HepG2 (cell line): ENCODE measurements around the gene NDE1. TPM values are rescaled to one million over a fixed set of nuclear protein-coding genes. Genes with fewer than 3 reads are reported as not detected.

Experiments used
- ATF5 ChIP-seq: sonication (generic); formaldehyde crosslinking; IDR thresholded peaks from 2 replicates; pipeline ENCODE4 v1.4.0; 2020; ENCODE audit warnings: mild to moderate bottlenecking, low read depth, missing genetic modification reagents
- ELK4 ChIP-seq: sonication (generic); formaldehyde crosslinking; IDR thresholded peaks from 2 replicates; pipeline ENCODE4 v1.9.0; 2021; ENCODE audit warnings: missing genetic modification reagents, borderline replicate concordance
- HOXA3 ChIP-seq: sonication (generic); formaldehyde crosslinking; IDR thresholded peaks from 2 replicates; pipeline ENCODE4 v1.5.0; 2020; ENCODE audit warnings: missing genetic modification reagents
- KMT2B ChIP-seq: IDR thresholded peaks from 2 replicates; pipeline ENCODE4 v1.6.1; 2016; ENCODE audit warnings: missing genetic modification reagents, missing compliant biosample characterization
- NFIB ChIP-seq: sonication (generic); formaldehyde crosslinking; IDR thresholded peaks from 2 replicates; pipeline ENCODE4 v1.9.0; 2021; ENCODE audit warnings: missing genetic modification reagents, mild to moderate bottlenecking, borderline replicate concordance
- NFIC ChIP-seq: IDR thresholded peaks from 2 replicates; pipeline ENCODE4 v1.6.1; 2012; ENCODE audit warnings: mild to moderate bottlenecking, low read length, inconsistent platforms
- NR3C1 ChIP-seq: sonication (generic); formaldehyde crosslinking; IDR thresholded peaks from 2 replicates; pipeline ENCODE4 v1.4.0; 2020; ENCODE audit warnings: missing genetic modification reagents
- SP1 ChIP-seq, 2 experiments: fragments of 450-650 bp in 1 of 2; sonication (generic) in 1 of 2; formaldehyde crosslinking in 1 of 2; IDR thresholded peaks; 2 replicates each; pipeline versions ENCODE4 v1.4.0 to v1.6.1; 2016 to 2020; ENCODE audit warnings: missing genetic modification reagents in 1 of 2
- SUZ12 ChIP-seq: fragments of 150-350 bp; IDR thresholded peaks from 2 replicates; pipeline ENCODE4 v1.6.1; 2014; ENCODE audit warnings: low read depth, low read length
- ZBTB7B ChIP-seq: sonication (generic); formaldehyde crosslinking; IDR thresholded peaks from 2 replicates; pipeline ENCODE4 v1.4.0; 2020; ENCODE audit warnings: missing genetic modification reagents
- ZNF136 ChIP-seq: sonication (generic); formaldehyde crosslinking; IDR thresholded peaks from 2 replicates; pipeline ENCODE4 v1.8.1; 2022; ENCODE audit warnings: low read depth, mild to moderate bottlenecking, moderate library complexity, missing genetic modification reagents
- ZNF24 ChIP-seq: fragments of 450-650 bp; IDR thresholded peaks from 2 replicates; pipeline ENCODE4 v1.6.1; 2017; ENCODE audit warnings: antibody characterized with exemption, mild to moderate bottlenecking
- ZNF30 ChIP-seq: sonication (generic); formaldehyde crosslinking; IDR thresholded peaks from 2 replicates; pipeline ENCODE4 v1.5.0; 2020; ENCODE audit warnings: mild to moderate bottlenecking, missing genetic modification reagents
- ZNF598 ChIP-seq: sonication (generic); formaldehyde crosslinking; IDR thresholded peaks from 2 replicates; pipeline ENCODE4 v1.5.1; 2020; ENCODE audit warnings: mild to moderate bottlenecking, missing genetic modification reagents, borderline replicate concordance
- ZNF605 ChIP-seq: sonication (generic); formaldehyde crosslinking; IDR thresholded peaks from 2 replicates; pipeline ENCODE4 v1.8.0; 2022; ENCODE audit warnings: mild to moderate bottlenecking, missing genetic modification reagents
- ZNF619 ChIP-seq: sonication (generic); formaldehyde crosslinking; IDR thresholded peaks from 2 replicates; pipeline ENCODE4 v1.4.0; 2020; ENCODE audit warnings: mild to moderate bottlenecking, missing genetic modification reagents
- ZNF646 ChIP-seq: sonication (generic); formaldehyde crosslinking; IDR thresholded peaks from 2 replicates; pipeline ENCODE4 v1.9.0; 2021; ENCODE audit warnings: mild to moderate bottlenecking, missing genetic modification reagents
- polyA plus RNA-seq, 8 experiments: library from polyadenylated mRNA; depleted of rRNA in 3 of 8; stranded (reverse) in 7 of 8; unstranded in 1 of 8; fragments of >200 nt; fragmentation: Illumina TruSeq in 4 of 8; extraction: Trizol in 4 of 8; gene quantifications; 2 replicates each; pipeline versions ENCODE4 v1.2.1 to v1.2.3, GENCODE V29; 2011 to 2016; ENCODE audit warnings: low read depth in 4 of 8, missing spikeins in 1 of 8, mixed read lengths in 1 of 8; ENCODE audit not compliant: insufficient read depth in 1 of 8
- total RNA-seq, 5 experiments: library from RNA; depleted of rRNA; stranded (reverse); fragments of >200 nt; fragmentation: Illumina TruSeq; extraction: Trizol; gene quantifications; 2 replicates each; pipeline ENCODE4 v1.2.3, GENCODE V29; 2016; ENCODE audit warnings: low read depth in 1 of 5
- TF ChIP-seq, protein P1 (sequence below): sonication (generic); formaldehyde crosslinking; IDR thresholded peaks from 2 replicates; pipeline ENCODE4 v1.8.1; 2023; ENCODE audit warnings: mild to moderate bottlenecking, missing genetic modification reagents, borderline replicate concordance
- TF ChIP-seq, protein P2 (sequence below): IDR thresholded peaks from 2 replicates; pipeline ENCODE4 v1.6.1; 2016; ENCODE audit warnings: mild to moderate bottlenecking, missing biosample characterization, missing genetic modification reagents
- TF ChIP-seq, protein P3 (sequence below): sonication (generic); formaldehyde crosslinking; IDR thresholded peaks from 2 replicates; pipeline ENCODE4 v1.5.0; 2020; ENCODE audit warnings: mild to moderate bottlenecking, missing genetic modification reagents

Gene NDE1
- total and polyA plus RNA-seq, 2 of the 13 experiments (the other 11 are each of a cell fraction or from before 2014, with no cell fraction given), result 40.9 to 72.5 TPM

DNA sequence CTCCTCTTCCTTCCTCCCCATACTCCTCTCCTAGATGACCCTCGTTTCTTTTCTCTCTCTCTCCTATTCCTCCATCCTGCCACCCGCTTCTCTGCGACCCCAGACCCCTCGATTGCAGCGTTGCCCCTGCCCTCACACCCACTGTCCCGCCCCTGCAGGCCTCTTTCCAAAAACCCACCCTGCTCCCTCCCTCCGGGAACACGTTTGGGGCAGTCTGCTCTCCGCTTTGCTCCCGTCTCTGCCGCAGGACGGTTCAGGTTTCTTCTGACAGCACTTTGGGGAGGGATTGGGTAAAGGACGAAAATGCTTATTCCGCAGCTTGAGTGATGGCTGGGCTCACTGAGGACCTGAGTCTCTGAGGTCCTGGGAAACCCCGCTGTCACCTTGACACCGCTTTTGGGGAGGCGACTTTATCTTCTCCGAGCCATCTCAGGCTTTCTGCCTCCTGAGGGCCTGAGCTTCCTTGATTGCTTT lies 690 bp downstream of the NDE1 start (continued):
- TF ChIP-seq ZNF619 (CRISPR knock-in tag) (peak; percentile 84; the same call in 1 of the 2 replicates), NR3C1 (no peak), SUZ12 (no peak), ATF5 (CRISPR knock-in tag) (no peak; the same call in 1 of the 2 replicates), ZBTB7B (CRISPR knock-in tag) (peak; percentile 54; the same call in 1 of the 2 replicates), SP1 (IDR thresholded peaks at IDR 0.05) (no peak), SP1 (CRISPR knock-in tag; IDR thresholded peaks at IDR 0.05) (no peak), ELK4 (CRISPR knock-in tag) (no peak), ZNF598 (CRISPR knock-in tag) (no peak), NFIB (CRISPR knock-in tag) (no peak), ZNF605 (CRISPR knock-in tag) (peak; percentile 85; the same call in 1 of the 2 replicates), ZNF24 (no peak), HOXA3 (CRISPR knock-in tag) (no peak), ZNF646 (CRISPR knock-in tag) (no peak), ZNF136 (no peak), KMT2B (CRISPR knock-in tag) (no peak), NFIC (no peak), ZNF30 (CRISPR knock-in tag) (no peak)
- TF ChIP-seq, protein P1, sequence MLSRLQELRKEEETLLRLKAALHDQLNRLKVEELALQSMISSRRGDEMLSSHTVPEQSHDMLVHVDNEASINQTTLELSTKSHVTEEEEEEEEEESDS (CRISPR knock-in tag), result no peak
- TF ChIP-seq, protein P2, sequence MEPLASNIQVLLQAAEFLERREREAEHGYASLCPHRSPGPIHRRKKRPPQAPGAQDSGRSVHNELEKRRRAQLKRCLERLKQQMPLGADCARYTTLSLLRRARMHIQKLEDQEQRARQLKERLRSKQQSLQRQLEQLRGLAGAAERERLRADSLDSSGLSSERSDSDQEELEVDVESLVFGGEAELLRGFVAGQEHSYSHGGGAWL (CRISPR knock-in tag), result no peak
- TF ChIP-seq, protein P3, sequence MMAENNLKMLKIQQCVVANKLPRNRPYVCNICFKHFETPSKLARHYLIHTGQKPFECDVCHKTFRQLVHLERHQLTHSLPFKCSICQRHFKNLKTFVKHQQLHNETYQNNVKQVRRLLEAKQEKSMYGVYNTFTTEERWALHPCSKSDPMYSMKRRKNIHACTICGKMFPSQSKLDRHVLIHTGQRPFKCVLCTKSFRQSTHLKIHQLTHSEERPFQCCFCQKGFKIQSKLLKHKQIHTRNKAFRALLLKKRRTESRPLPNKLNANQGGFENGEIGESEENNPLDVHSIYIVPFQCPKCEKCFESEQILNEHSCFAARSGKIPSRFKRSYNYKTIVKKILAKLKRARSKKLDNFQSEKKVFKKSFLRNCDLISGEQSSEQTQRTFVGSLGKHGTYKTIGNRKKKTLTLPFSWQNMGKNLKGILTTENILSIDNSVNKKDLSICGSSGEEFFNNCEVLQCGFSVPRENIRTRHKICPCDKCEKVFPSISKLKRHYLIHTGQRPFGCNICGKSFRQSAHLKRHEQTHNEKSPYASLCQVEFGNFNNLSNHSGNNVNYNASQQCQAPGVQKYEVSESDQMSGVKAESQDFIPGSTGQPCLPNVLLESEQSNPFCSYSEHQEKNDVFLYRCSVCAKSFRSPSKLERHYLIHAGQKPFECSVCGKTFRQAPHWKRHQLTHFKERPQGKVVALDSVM (CRISPR knock-in tag), result no peak
